ENCODE measurements around the gene ZBTB20.
A peak's percentile ranks its signal among the peaks of the same experiment; 100 is the strongest.

The ZBTB20 gene

GRCh38 chr3:114307222-114307830 lies 839.8 kb downstream of the ZBTB20 start:
- H3K36me3 ChIP-seq, result no peaks in the 10 kb centered on the region
- DNase-seq, result no peak
- H3K27me3 ChIP-seq, result no peaks in the 10 kb centered on the region; the same call in 1 of the 2 replicates
- TF ChIP-seq, protein P1, sequence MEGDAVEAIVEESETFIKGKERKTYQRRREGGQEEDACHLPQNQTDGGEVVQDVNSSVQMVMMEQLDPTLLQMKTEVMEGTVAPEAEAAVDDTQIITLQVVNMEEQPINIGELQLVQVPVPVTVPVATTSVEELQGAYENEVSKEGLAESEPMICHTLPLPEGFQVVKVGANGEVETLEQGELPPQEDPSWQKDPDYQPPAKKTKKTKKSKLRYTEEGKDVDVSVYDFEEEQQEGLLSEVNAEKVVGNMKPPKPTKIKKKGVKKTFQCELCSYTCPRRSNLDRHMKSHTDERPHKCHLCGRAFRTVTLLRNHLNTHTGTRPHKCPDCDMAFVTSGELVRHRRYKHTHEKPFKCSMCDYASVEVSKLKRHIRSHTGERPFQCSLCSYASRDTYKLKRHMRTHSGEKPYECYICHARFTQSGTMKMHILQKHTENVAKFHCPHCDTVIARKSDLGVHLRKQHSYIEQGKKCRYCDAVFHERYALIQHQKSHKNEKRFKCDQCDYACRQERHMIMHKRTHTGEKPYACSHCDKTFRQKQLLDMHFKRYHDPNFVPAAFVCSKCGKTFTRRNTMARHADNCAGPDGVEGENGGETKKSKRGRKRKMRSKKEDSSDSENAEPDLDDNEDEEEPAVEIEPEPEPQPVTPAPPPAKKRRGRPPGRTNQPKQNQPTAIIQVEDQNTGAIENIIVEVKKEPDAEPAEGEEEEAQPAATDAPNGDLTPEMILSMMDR (IDR thresholded peaks at IDR 0.05; ENCODE audit: low read depth, low read length), result no peak
- no peaks in the 10 kb centered on the region for H3K4me1 ChIP-seq
- H3K9me3 ChIP-seq, result no peaks in the 10 kb centered on the region
- no peak overlapping the region for H3K4me3 ChIP-seq (ENCODE audit: low read depth, low read length)

GRCh38 chr3:114299941-114300624 lies 847.0 kb downstream of the ZBTB20 start:
- no peak for DNase-seq
- no peaks in the 10 kb centered on the region for H3K9me3 ChIP-seq
- no peak overlapping the region for H3K4me3 ChIP-seq (ENCODE audit: low read depth, low read length)
- no peaks in the 10 kb centered on the region for H3K36me3 ChIP-seq
- H3K27me3 ChIP-seq, result no peaks in the 10 kb centered on the region; the same call in 1 of the 2 replicates
- TF ChIP-seq, protein P1 (IDR thresholded peaks at IDR 0.05; ENCODE audit: low read depth, low read length), result no peak
- no peaks in the 10 kb centered on the region for H3K4me1 ChIP-seq

DNA sequence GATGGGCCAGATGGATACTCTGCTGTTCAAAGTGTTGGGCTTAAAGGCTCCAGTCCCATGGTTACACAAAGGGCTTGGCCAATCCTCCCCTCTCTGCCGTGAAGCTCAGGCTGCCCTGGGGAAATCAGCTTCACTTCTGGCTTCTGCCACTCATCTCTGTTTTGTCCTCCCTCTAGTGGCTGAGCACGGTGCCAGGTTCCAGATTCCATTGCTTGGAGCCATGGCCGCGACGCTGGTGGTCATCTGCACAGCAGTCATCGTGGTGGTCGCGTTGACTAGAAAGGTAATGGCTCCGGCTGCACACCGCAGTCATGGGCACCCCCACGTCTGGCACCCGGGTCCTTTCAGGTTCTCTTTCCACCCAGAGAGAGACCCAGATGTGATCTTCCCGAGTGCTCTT lies 847.7 kb downstream of the ZBTB20 start:
- Histone ChIP-seq H3K27me3 (no peaks in the 10 kb centered on the region; the same call in 1 of the 2 replicates), H3K9me3 (no peaks in the 10 kb centered on the region), H3K4me3 (ENCODE audit: low read depth, low read length) (no peak overlapping the region), H3K36me3 (no peaks in the 10 kb centered on the region), H3K4me1 (no peaks in the 10 kb centered on the region)
- peak; percentile 67 for DNase-seq
- TF ChIP-seq, protein P1 (IDR thresholded peaks at IDR 0.05; ENCODE audit: low read depth, low read length), result peak; percentile 79

DNA sequence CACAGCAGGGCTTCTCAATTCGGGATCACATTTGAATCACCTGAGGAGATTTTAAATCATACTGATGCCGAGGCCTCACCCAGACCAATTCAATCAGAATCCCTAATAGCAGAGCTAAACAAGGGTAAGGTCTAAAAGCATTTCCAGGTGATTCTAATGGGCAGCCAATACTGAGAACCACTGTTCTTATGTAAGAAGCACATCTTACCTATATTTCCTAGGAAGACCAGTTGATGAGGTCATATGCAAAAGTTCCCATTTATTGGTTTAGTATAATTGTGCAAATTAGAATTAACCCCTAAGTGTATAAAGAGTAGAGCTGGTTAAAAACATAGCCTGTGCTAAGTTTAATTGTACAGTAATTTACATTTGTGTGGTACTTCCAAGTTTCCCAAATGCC lies 851.1 kb downstream of the ZBTB20 start:
- Histone ChIP-seq H3K4me1 (no peaks in the 10 kb centered on the region), H3K4me3 (ENCODE audit: low read depth, low read length) (no peak overlapping the region), H3K36me3 (no peaks in the 10 kb centered on the region), H3K9me3 (no peaks in the 10 kb centered on the region), H3K27me3 (no peaks in the 10 kb centered on the region)
- TF ChIP-seq, protein P1 (IDR thresholded peaks at IDR 0.05; ENCODE audit: low read depth, low read length), result no peak
- DNase-seq, result no peak

- Histone ChIP-seq H3K4me3 (ENCODE audit: low read depth, low read length) (no peak overlapping the region), H3K27me3 (no peaks in the 10 kb centered on the region), H3K4me1 (no peaks in the 10 kb centered on the region), H3K36me3 (no peaks in the 10 kb centered on the region), H3K9me3 (no peaks in the 10 kb centered on the region)
- DNase-seq, result no peak
- TF ChIP-seq, protein P1 (IDR thresholded peaks at IDR 0.05; ENCODE audit: low read depth, low read length), result no peak
These were observed 852.1 kb downstream of the ZBTB20 start for GRCh38 chr3:114294940-114295480.
